A549 (cell line): ENCODE measurements around the gene COG5. TPM values are rescaled to one million over a fixed set of nuclear protein-coding genes. Genes with fewer than 3 reads are reported as not detected.

ENCODE experiments used
- ATAC-seq, 2 experiments: fragments of 200-7000 bp in 1 of 2; fragments of >200 bp in 1 of 2; cut with Nextera tagmentation in 1 of 2; cut with Tn5 transposase in 1 of 2; 3 replicates each; pipeline versions ENCODE4 v1.8.0 to v1.9.1; 2018 to 2020; ENCODE audit warnings: mild to moderate bottlenecking in 1 of 2, moderate library complexity in 1 of 2
- CTCF ChIA-PET: fragments of 300-600 bp; sonication (Branson Sonifier 250); formaldehyde crosslinking; extraction: SDS; loops from one replicate; lab custom pipeline; 2021; ENCODE audit warnings: antibody characterized with exemption, inconsistent platforms; lab: Yijun Ruan, JAX
- POLR2A ChIA-PET: fragments of 350-600 bp; formaldehyde crosslinking; extraction: SDS; loops from one replicate; lab custom pipeline; 2021; ENCODE audit warnings: antibody characterized with exemption, inconsistent platforms; lab: Yijun Ruan, JAX
- DNase-seq, 2 experiments: peaks; one replicate each; pipeline versions ENCODE4 v3.0.0 to v3.0.0-alpha.2; 2011 to 2016; ENCODE audit warnings: low read depth in 1 of 2, low spot score in 1 of 2
- FAIRE-seq: peaks from 2 replicates; lab custom pipeline; 2011; peaks lifted over from hg19 to GRCh38; lab: Jason Lieb, UNC
- H3K27ac ChIP-seq, 2 experiments: fragments of >200 bp; sonication (Bioruptor Twin); formaldehyde crosslinking; 3 replicates each; pipeline ENCODE4 v1.5.1; 2016 to 2017
- H3K4me1 ChIP-seq: fragments of >200 bp; sonication (Bioruptor Twin); formaldehyde crosslinking; 3 replicates; pipeline ENCODE4 v1.6.1; 2016
- H3K4me2 ChIP-seq: fragments of >200 bp; sonication (Bioruptor Twin); formaldehyde crosslinking; 3 replicates; pipeline ENCODE4 v1.6.1; 2016
- H3K4me3 ChIP-seq: fragments of >200 bp; sonication (Bioruptor Twin); formaldehyde crosslinking; 3 replicates; pipeline ENCODE4 v1.5.1; 2016
- H3K9me3 ChIP-seq: fragments of >200 bp; sonication (Bioruptor Twin); formaldehyde crosslinking; 3 replicates; pipeline ENCODE4 v1.6.1; 2016
- ATOH8 ChIP-seq: fragments of 250-450 bp; sonication (Bioruptor Pico); IDR thresholded peaks from 2 replicates; pipeline ENCODE4 v1.5.0; 2020; ENCODE audit warnings: low read depth, mild to moderate bottlenecking, moderate library complexity
- CEBPB ChIP-seq, 2 experiments: fragments of >200 bp in 1 of 2; sonication (Bioruptor Twin) in 1 of 2; formaldehyde crosslinking in 1 of 2; IDR thresholded peaks; 2 replicates each; pipeline ENCODE4 v1.6.1; 2012 to 2016
- CHD2 ChIP-seq: fragments of 150-350 bp; IDR thresholded peaks from 2 replicates; pipeline ENCODE4 v1.6.1; 2014; ENCODE audit warnings: low read length; ENCODE audit not compliant: partially characterized antibody
- CTCF ChIP-seq: fragments of >200 bp; sonication (Bioruptor Twin); formaldehyde crosslinking; IDR thresholded peaks from 3 replicates; pipeline ENCODE4 v1.5.1; 2016
- EHMT2 ChIP-seq: fragments of 200-600 bp; sonication (generic); IDR thresholded peaks from 2 replicates; pipeline ENCODE4 v1.6.1; 2016; ENCODE audit warnings: antibody characterized with exemption, low read depth, mild to moderate bottlenecking, moderate library complexity
- EP300 ChIP-seq, 2 experiments: fragments of >200 bp; sonication (Bioruptor Twin); formaldehyde crosslinking; IDR thresholded peaks; 2 replicates in 1 of 2; 3 replicates in 1 of 2; pipeline ENCODE4 v1.6.1; 2016 to 2017
- ESRRA ChIP-seq: fragments of 150-350 bp; IDR thresholded peaks from 2 replicates; pipeline ENCODE4 v1.6.1; 2014; ENCODE audit warnings: mild to moderate bottlenecking, low read length, borderline replicate concordance
- FOSB ChIP-seq: fragments of 250-450 bp; sonication (Bioruptor Pico); IDR thresholded peaks from 2 replicates; pipeline ENCODE4 v1.5.0; 2020; ENCODE audit warnings: mild to moderate bottlenecking, moderate library complexity
- GATA3 ChIP-seq: IDR thresholded peaks from 2 replicates; pipeline ENCODE4 v1.6.1; 2012; ENCODE audit warnings: borderline replicate concordance
- JUNB ChIP-seq: fragments of >200 bp; sonication (Bioruptor Twin); formaldehyde crosslinking; IDR thresholded peaks from 2 replicates; pipeline ENCODE4 v1.6.1; 2016
- MAFK ChIP-seq: fragments of 450-650 bp; IDR thresholded peaks from 2 replicates; pipeline ENCODE4 v1.6.1; 2014; ENCODE audit not compliant: partially characterized antibody
- MAX ChIP-seq: IDR thresholded peaks from 2 replicates; pipeline ENCODE4 v1.6.1; 2012
- NR3C1 ChIP-seq: fragments of >200 bp; sonication (Bioruptor Twin); formaldehyde crosslinking; IDR thresholded peaks from 3 replicates; pipeline ENCODE4 v1.6.1; 2017
- RAD21 ChIP-seq, 2 experiments: fragments of >200 bp in 1 of 2; sonication (Bioruptor Twin) in 1 of 2; formaldehyde crosslinking in 1 of 2; IDR thresholded peaks in 1 of 2; conservative IDR thresholded peaks in 1 of 2; 2 replicates in 1 of 2; 3 replicates in 1 of 2; pipeline ENCODE4 v1.6.1; 2012 to 2018; ENCODE audit warnings: inconsistent platforms in 1 of 2
- REST ChIP-seq: fragments of 200-600 bp; sonication (generic); IDR thresholded peaks from 2 replicates; pipeline ENCODE4 v1.6.1; 2016; ENCODE audit warnings: antibody characterized with exemption, mild to moderate bottlenecking, moderate library complexity
- RNF2 ChIP-seq: fragments of 200-600 bp; sonication (generic); IDR thresholded peaks from 2 replicates; pipeline ENCODE4 v1.6.1; 2016; ENCODE audit warnings: low read depth, mild to moderate bottlenecking, antibody characterized with exemption, moderate library complexity, borderline replicate concordance
- SREBF2 ChIP-seq: fragments of 450-650 bp; IDR thresholded peaks from 2 replicates; pipeline ENCODE4 v1.6.1; 2014; ENCODE audit warnings: mild to moderate bottlenecking, moderate library complexity
- USF2 ChIP-seq: fragments of 450-650 bp; IDR thresholded peaks from 2 replicates; pipeline ENCODE4 v1.6.1; 2014; ENCODE audit warnings: antibody characterized with exemption
- WGBS: methylation state at CpG from one replicate; pipeline ENCODE4 v1.1.6; 2017; ENCODE audit errors: missing lambda C conversion rate; 5-methylcytosine and 5-hydroxymethylcytosine counted together
- polyA plus RNA-seq, 4 experiments: library from polyadenylated mRNA; depleted of rRNA in 3 of 4; stranded (reverse); fragments of >200 nt; fragmentation: RNase III in 1 of 4; extraction: RNeasy Plus Mini Kit Qiagen cat#74134 plus additional on column Dnase treatment in 1 of 4; gene quantifications; 2 replicates in 3 of 4; 3 replicates in 1 of 4; pipeline ENCODE4 v1.2.3, GENCODE V29; 2011 to 2017

COG5 gene
- polyA plus RNA-seq, 2 of the 4 experiments (the other 2 are of a cell fraction), result 22.5 to 44.0 TPM

- H3K4me3 ChIP-seq, result no peak overlapping the region
- FAIRE-seq, result no peak
- ChIA-PET CTCF (interaction anchor here (1.4 to 3.5 kb wide), 2 partner anchors 8 to 60 kb away, joined by 3 to 8 read pairs; no protein-coding TSS in a partner anchor), POLR2A (no interaction called here)
- WGBS, result 92% methylated on average over 5 of the region's 5 CpGs
- no peak overlapping the region for H3K4me2 ChIP-seq
- no peak overlapping the region for H3K27ac ChIP-seq
- no peaks in the 10 kb centered on the region for H3K9me3 ChIP-seq
- no peak for ATAC-seq
- no peak for TF ChIP-seq ATOH8 (CRISPR knock-in tag)
- no peak for TF ChIP-seq RNF2
- no peak for TF ChIP-seq GATA3
- TF ChIP-seq FOSB (CRISPR knock-in tag), result no peak
- no peak for TF ChIP-seq SREBF2
- TF ChIP-seq JUNB, result no peak
- TF ChIP-seq EP300 (IDR thresholded peaks at IDR 0.05), result no peak
- TF ChIP-seq NR3C1, result no peak
- TF ChIP-seq CTCF, result no peak
- TF ChIP-seq MAX, result no peak
- no peak for TF ChIP-seq USF2
- no peak for DNase-seq
- H3K4me1 ChIP-seq, result no peaks in the 10 kb centered on the region
Observed at GRCh38 chr7:107207459-107207858, 356.3 kb downstream of the COG5 start.

- ChIA-PET CTCF (interaction anchor here (1.7 to 3.5 kb wide), 2 partner anchors 39 to 59 kb away, joined by 4 to 8 read pairs; no protein-coding TSS in a partner anchor), POLR2A (no interaction called here)
- no peak overlapping the region for H3K4me2 ChIP-seq
- H3K27ac ChIP-seq, result no peak overlapping the region
- FAIRE-seq (no peak), ATAC-seq (no peak), DNase-seq (no peak)
- H3K4me3 ChIP-seq, result no peak overlapping the region
- H3K9me3 ChIP-seq, result no peaks in the 10 kb centered on the region
- TF ChIP-seq CHD2, result no peak
- TF ChIP-seq EHMT2, result no peak
- no peak for TF ChIP-seq EP300 (IDR thresholded peaks at IDR 0.05)
- no peak for TF ChIP-seq ATOH8 (CRISPR knock-in tag)
- no peak for TF ChIP-seq ESRRA
- no peak for TF ChIP-seq REST
- no peak for TF ChIP-seq RAD21 (conservative IDR thresholded peaks at IDR 0.05 in 1 of 2, IDR thresholded peaks at IDR 0.05 in 1 of 2)
- no peak for TF ChIP-seq CEBPB (IDR thresholded peaks at IDR 0.05)
- no peak for TF ChIP-seq MAFK
- H3K4me1 ChIP-seq, result no peaks in the 10 kb centered on the region
- WGBS, result 80% methylated on average over 3 of the region's 3 CpGs
Observed at GRCh38 chr7:107206706-107207105, 357.0 kb downstream of the COG5 start.
